SK-N-SH (cell line): ENCODE results near the gene TCF12. TPM values are rescaled to one million over a fixed set of nuclear protein-coding genes. Genes with fewer than 3 reads are reported as not detected.

Experiments used
- CTCF ChIA-PET: fragments of 300-600, 350-600 bp; formaldehyde crosslinking; extraction: SDS; loops from one replicate; lab custom pipeline; 2021; lab: Yijun Ruan, JAX
- POLR2A ChIA-PET: fragments of 350-600 bp; sonication (Branson Sonifier 250); formaldehyde crosslinking; extraction: SDS; loops from one replicate; lab custom pipeline; 2020; ENCODE audit warnings: antibody characterized with exemption, inconsistent platforms; lab: Yijun Ruan, JAX
- DNase-seq: peaks from one replicate; pipeline ENCODE4 v3.0.0; 2012
- H2AFZ ChIP-seq: fragments of 200-600 bp; sonication (generic); 2 replicates; pipeline ENCODE4 v1.8.1; 2016; ENCODE audit warnings: antibody characterized with exemption, mild to moderate bottlenecking, low read depth
- H3F3A ChIP-seq: fragments of 200-600 bp; sonication (generic); replicated peaks from 2 replicates; pipeline ENCODE3; 2016; ENCODE audit warnings: antibody characterized with exemption, mild to moderate bottlenecking; ENCODE audit not compliant: insufficient read depth
- H3K27ac ChIP-seq, 2 experiments: fragments of 200-500 bp in 1 of 2; fragments of 200-600 bp in 1 of 2; sonication (Bioruptor generic) in 1 of 2; sonication (generic), shearing (Covaris generic) in 1 of 2; 2 replicates each; pipeline versions ENCODE4 v1.5.1 to v1.6.1; 2014 to 2016; ENCODE audit warnings: low read depth in 2 of 2, inconsistent platforms in 1 of 2, low read length in 1 of 2, mild to moderate bottlenecking in 1 of 2, mixed read lengths in 1 of 2
- H3K27me3 ChIP-seq: fragments of 200-600 bp; sonication (generic), shearing (Covaris generic); 2 replicates; pipeline ENCODE4 v1.6.1; 2016; ENCODE audit warnings: mixed run types; ENCODE audit not compliant: insufficient read depth
- H3K36me3 ChIP-seq, 2 experiments: fragments of 200-500 bp in 1 of 2; fragments of 200-600 bp in 1 of 2; sonication (Bioruptor generic) in 1 of 2; sonication (generic) in 1 of 2; replicated peaks in 1 of 2; 2 replicates each; pipeline versions ENCODE3 to v1.5.1; 2014 to 2016; ENCODE audit warnings: low read length in 1 of 2, mild to moderate bottlenecking in 1 of 2; ENCODE audit not compliant: insufficient read depth in 2 of 2, control insufficient read depth in 1 of 2
- H3K4me1 ChIP-seq, 2 experiments: fragments of 200-500 bp in 1 of 2; fragments of 200-600 bp in 1 of 2; sonication (Bioruptor generic) in 1 of 2; sonication (generic), shearing (Covaris generic) in 1 of 2; 2 replicates each; pipeline versions ENCODE4 v1.5.1 to v1.6.1; 2014 to 2016; ENCODE audit warnings: low read depth in 1 of 2, low read length in 1 of 2, mixed run types in 1 of 2; ENCODE audit not compliant: insufficient read depth in 2 of 2, control insufficient read depth in 1 of 2
- H3K4me2 ChIP-seq: fragments of 200-600 bp; sonication (generic), shearing (Covaris generic); 2 replicates; pipeline ENCODE4 v1.6.1; 2017; ENCODE audit warnings: mixed run types
- H3K4me3 ChIP-seq, 2 experiments: fragments of 200-500 bp in 1 of 2; fragments of 200-600 bp in 1 of 2; sonication (Bioruptor generic) in 1 of 2; sonication (generic), shearing (Covaris generic) in 1 of 2; 2 replicates each; pipeline versions ENCODE4 v1.5.1 to v1.8.1; 2014 to 2016; ENCODE audit warnings: low read depth in 2 of 2, inconsistent platforms in 1 of 2, low read length in 1 of 2, mild to moderate bottlenecking in 1 of 2, mixed read lengths in 1 of 2, moderate library complexity in 1 of 2
- H3K79me2 ChIP-seq: fragments of 200-600 bp; sonication (generic); 2 replicates; pipeline ENCODE4 v1.8.1; 2017; ENCODE audit warnings: mild to moderate bottlenecking; ENCODE audit not compliant: insufficient read depth
- H3K9ac ChIP-seq: fragments of 200-600 bp; sonication (generic); 2 replicates; pipeline ENCODE4 v1.6.1; 2017; ENCODE audit warnings: mixed run types
- H3K9me2 ChIP-seq: fragments of 200-600 bp; sonication (generic); 2 replicates; pipeline ENCODE4 v1.6.1; 2017; ENCODE audit warnings: mixed run types
- H3K9me3 ChIP-seq: fragments of 200-600 bp; sonication (generic); 2 replicates; pipeline ENCODE4 v1.6.1; 2017; ENCODE audit warnings: mixed run types, mild to moderate bottlenecking, moderate library complexity
- H4K20me1 ChIP-seq: fragments of 200-600 bp; sonication (generic); 2 replicates; pipeline ENCODE4 v1.6.1; 2017; ENCODE audit warnings: mild to moderate bottlenecking, mixed run types; ENCODE audit not compliant: insufficient read depth
- CHD2 ChIP-seq: fragments of 150-350 bp; IDR thresholded peaks from 2 replicates; pipeline ENCODE4 v1.6.1; 2018; ENCODE audit warnings: low read length; ENCODE audit not compliant: partially characterized antibody
- CTCF ChIP-seq: fragments of 200-600 bp; sonication (generic); IDR thresholded peaks from 2 replicates; pipeline ENCODE4 v1.6.1; 2017; ENCODE audit warnings: antibody characterized with exemption, mild to moderate bottlenecking, moderate library complexity
- ELF1 ChIP-seq: IDR thresholded peaks from 2 replicates; pipeline ENCODE4 v1.4.0; 2012
- EP300 ChIP-seq, 2 experiments: IDR thresholded peaks; 2 replicates each; pipeline versions ENCODE4 v1.4.0 to v1.6.1; 2012; ENCODE audit warnings: borderline replicate concordance in 1 of 2, low read depth in 1 of 2, low read length in 1 of 2
- FOSL2 ChIP-seq: IDR thresholded peaks from 2 replicates; pipeline ENCODE4 v1.4.0; 2012; ENCODE audit warnings: low read depth, mild to moderate bottlenecking, moderate library complexity, borderline replicate concordance
- FOXJ3 ChIP-seq: sonication (generic); formaldehyde crosslinking; IDR thresholded peaks from 2 replicates; pipeline ENCODE4 v1.5.1; 2020; ENCODE audit warnings: mild to moderate bottlenecking, missing genetic modification reagents
- IRF3 ChIP-seq: fragments of 150-350 bp; IDR thresholded peaks from 2 replicates; pipeline ENCODE4 v1.6.1; 2016; ENCODE audit warnings: mild to moderate bottlenecking, low read depth, low read length
- JUND ChIP-seq: IDR thresholded peaks from 2 replicates; pipeline ENCODE4 v1.4.0; 2012
- MAX ChIP-seq: IDR thresholded peaks from 2 replicates; pipeline ENCODE4 v1.4.0; 2012; ENCODE audit warnings: low read depth
- MXI1 ChIP-seq: IDR thresholded peaks from 2 replicates; pipeline ENCODE4 v1.6.1; 2012; ENCODE audit warnings: mild to moderate bottlenecking, low read depth, low read length, improper control_type of control experiment
- NFIC ChIP-seq: IDR thresholded peaks from 2 replicates; pipeline ENCODE4 v1.4.0; 2012; ENCODE audit warnings: borderline replicate concordance
- PBX3 ChIP-seq: IDR thresholded peaks from 2 replicates; pipeline ENCODE4; 2012
- REST ChIP-seq: IDR thresholded peaks from 2 replicates; pipeline ENCODE4 v1.6.1; 2012; ENCODE audit warnings: mild to moderate bottlenecking, low read depth, low read length, moderate library complexity
- RFX5 ChIP-seq: IDR thresholded peaks from 2 replicates; pipeline ENCODE4 v1.6.1; 2012; ENCODE audit warnings: mild to moderate bottlenecking, improper control_type of control experiment, low read length
- RXRA ChIP-seq: IDR thresholded peaks from 2 replicates; pipeline ENCODE4 v1.4.0; 2012; ENCODE audit warnings: low read depth, mild to moderate bottlenecking, borderline replicate concordance
- SIN3A ChIP-seq: IDR thresholded peaks from 2 replicates; pipeline ENCODE4 v1.6.1; 2012; ENCODE audit warnings: low read depth, mild to moderate bottlenecking, low read length, moderate library complexity, borderline replicate concordance
- TCF12 ChIP-seq: IDR thresholded peaks from 2 replicates; pipeline ENCODE4 v1.4.0; 2012
- WGBS: methylation state at CpG from one replicate; pipeline ENCODE4 v1.1.6; 2017; ENCODE audit warnings: low lambda C conversion rate; 5-methylcytosine and 5-hydroxymethylcytosine counted together
- polyA plus RNA-seq, 3 experiments: library from polyadenylated mRNA; depleted of rRNA; stranded (reverse); fragments of >200 nt; gene quantifications; 2 replicates each; pipeline ENCODE4 v1.2.3, GENCODE V29; 2012

Gene TCF12
- polyA plus RNA-seq, 1 of the 3 experiments (the other 2 are of a cell fraction) = 49.6 TPM

GRCh38 chr15:57158589-57158988 lies 240.1 kb downstream of the TCF12 start:
- TF ChIP-seq MXI1 = no peak
- no peak for TF ChIP-seq MAX
- TF ChIP-seq IRF3 = no peak
- TF ChIP-seq RFX5 = no peak
- no peak for TF ChIP-seq FOXJ3
- TF ChIP-seq ELF1 = no peak
- TF ChIP-seq JUND = peak; percentile 66
- TF ChIP-seq PBX3 = peak; percentile 89
- TF ChIP-seq FOSL2 = peak; percentile 67; the same call in 1 of the 2 replicates
- peak; percentile 68; the same call in 1 of the 2 replicates for TF ChIP-seq RXRA
- peak; percentile 86 for TF ChIP-seq NFIC
- TF ChIP-seq EP300 (IDR thresholded peaks at IDR 0.05; ENCODE audit: borderline replicate concordance in 1 of 2, low read depth in 1 of 2, low read length in 1 of 2) = peak in 1 of 2 experiments; percentile 55; a peak in 2 of 4 replicates
- TF ChIP-seq SIN3A = no peak
- TF ChIP-seq TCF12 = peak; percentile 88
- peak; percentile 9 for DNase-seq
- Histone ChIP-seq H3F3A (peaks cover 38% of the 10 kb centered on the region), H3K9ac (no peak overlapping the region), H3K4me2 (no peak overlapping the region), H2AFZ (no peak overlapping the region), H3K4me1 (peaks cover 9 to 44% of the 10 kb centered on the region in 2 experiments; a peak in 3 of 4 replicates), H3K79me2 (peaks cover 40% of the 10 kb centered on the region; the same call in 1 of the 2 replicates), H4K20me1 (no peaks in the 10 kb centered on the region; the same call in 1 of the 2 replicates), H3K27ac (peak overlapping the region in 1 of 2 experiments; percentile 49; a peak in 3 of 4 replicates), H3K4me3 (no peak overlapping the region), H3K27me3 (no peaks in the 10 kb centered on the region), H3K9me3 (no peaks in the 10 kb centered on the region), H3K9me2 (no peaks in the 10 kb centered on the region; the same call in 1 of the 2 replicates), H3K36me3 (peaks cover 0 to 9% of the 10 kb centered on the region in 2 experiments)
- POLR2A ChIA-PET = no interaction called here
- CTCF ChIA-PET = interaction anchor here (0.8 to 10.1 kb wide), 3 partner anchors 11 to 148 kb away, joined by 5 to 58 read pairs (median 5); no protein-coding TSS in a partner anchor

- peaks cover 43% of the 10 kb centered on the region; the same call in 1 of the 2 replicates for H3K79me2 ChIP-seq
- no peaks in the 10 kb centered on the region for H3K9me3 ChIP-seq
- H3K9ac ChIP-seq = no peak overlapping the region
- H3K4me3 ChIP-seq = no peak overlapping the region
- no peaks in the 10 kb centered on the region; the same call in 1 of the 2 replicates for H3K9me2 ChIP-seq
- H3K4me1 ChIP-seq = peaks cover 9 to 44% of the 10 kb centered on the region in 2 experiments; a peak in 3 of 4 replicates
- H3K36me3 ChIP-seq = peaks cover 0 to 9% of the 10 kb centered on the region in 2 experiments
- no peaks in the 10 kb centered on the region for H3K27me3 ChIP-seq
- H3K4me2 ChIP-seq = no peak overlapping the region
- ChIA-PET CTCF (interaction anchor here (0.8 to 10.1 kb wide), 4 partner anchors 12 to 147 kb away, joined by 3 to 58 read pairs (median 5); no protein-coding TSS in a partner anchor), POLR2A (interaction anchor here (0.6 kb wide), 1 partner anchor 150 kb away, joined by 4 read pairs; no protein-coding TSS in a partner anchor)
- no peaks in the 10 kb centered on the region; the same call in 1 of the 2 replicates for H4K20me1 ChIP-seq
- 81% methylated on average over 4 of the region's 4 CpGs for WGBS
- peaks cover 34% of the 10 kb centered on the region for H3F3A ChIP-seq
- H2AFZ ChIP-seq = no peak overlapping the region
- peak overlapping the region in 1 of 2 experiments; percentile 49; a peak in 3 of 4 replicates for H3K27ac ChIP-seq
- DNase-seq = no peak
- TF ChIP-seq TCF12 (no peak), REST (no peak), JUND (no peak), CHD2 (no peak), EP300 (IDR thresholded peaks at IDR 0.05; ENCODE audit: borderline replicate concordance in 1 of 2, low read depth in 1 of 2, low read length in 1 of 2) (no peak; a peak in 1 of 4 replicates), CTCF (no peak)
Measured at GRCh38 chr15:57158997-57159668, 240.7 kb downstream of the TCF12 start.
